NT2/D1 (cell line): ENCODE data around the gene DPP3.

Source experiments
- SUZ12 ChIP-seq: IDR thresholded peaks from 2 replicates; pipeline ENCODE4 v1.6.1; 2011; ENCODE audit not compliant: insufficient read length, insufficient read depth; ENCODE audit errors: extremely low read depth
- YY1 ChIP-seq: IDR thresholded peaks from 2 replicates; pipeline ENCODE4 v1.6.1; 2011; ENCODE audit not compliant: insufficient read length, insufficient read depth
- ZNF274 ChIP-seq: IDR thresholded peaks from 2 replicates; pipeline ENCODE4 v1.6.1; 2011; ENCODE audit warnings: mild to moderate bottlenecking, low read depth, low read length

DNA sequence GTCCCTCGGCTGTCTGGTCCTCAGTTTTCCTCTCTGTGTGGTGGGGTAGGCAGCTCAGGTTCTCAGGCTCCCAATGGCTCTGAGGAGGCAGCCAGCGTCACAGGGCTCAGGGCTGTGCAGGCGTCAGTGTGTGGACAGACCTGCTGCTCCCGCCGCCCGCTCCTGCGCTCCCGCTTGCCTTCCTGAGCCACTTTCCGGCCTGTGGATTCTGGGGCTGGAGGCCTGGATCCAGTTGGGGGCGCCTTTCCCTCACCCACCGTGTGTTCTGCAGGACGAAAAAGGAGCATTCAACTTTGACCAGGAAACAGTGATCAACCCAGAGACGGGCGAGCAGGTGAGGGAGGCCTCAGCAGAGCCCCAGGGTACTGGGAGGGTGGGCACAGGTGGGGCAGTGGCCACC, 14.7 kb downstream of the DPP3 start:
- no peak for TF ChIP-seq YY1
- TF ChIP-seq ZNF274, result no peak
- TF ChIP-seq SUZ12, result no peak
